HepG2 (cell line): ENCODE measurements around the gene RBBP8NL. TPM values are rescaled to one million over a fixed set of nuclear protein-coding genes. Genes with fewer than 3 reads are reported as not detected.

Experiments used
- CHD2 ChIP-seq: IDR thresholded peaks from 2 replicates; pipeline ENCODE4 v1.6.1; 2011; ENCODE audit warnings: low read depth, low read length, improper control_type of control experiment
- FOXK1 ChIP-seq: sonication (generic); formaldehyde crosslinking; IDR thresholded peaks from 2 replicates; pipeline ENCODE4 v1.4.0; 2020; ENCODE audit warnings: low read depth, missing genetic modification reagents, borderline replicate concordance
- KAT7 ChIP-seq: IDR thresholded peaks from 2 replicates; pipeline ENCODE4 v1.6.1; 2018; ENCODE audit warnings: borderline replicate concordance, missing compliant biosample characterization
- NFKB2 ChIP-seq: sonication (generic); formaldehyde crosslinking; IDR thresholded peaks from 2 replicates; pipeline ENCODE4 v1.4.0; 2020; ENCODE audit warnings: missing genetic modification reagents, borderline replicate concordance
- PITX1 ChIP-seq: sonication (generic); formaldehyde crosslinking; IDR thresholded peaks from 2 replicates; pipeline ENCODE4 v1.5.1; 2020; ENCODE audit warnings: mild to moderate bottlenecking, missing genetic modification reagents
- SRSF4 ChIP-seq: fragments of 200-400 bp; formaldehyde crosslinking; IDR thresholded peaks from one replicate; pipeline ENCODE4 v1.6.1; 2018; ENCODE audit warnings: mild to moderate bottlenecking, low read depth, low read length, moderate library complexity; ENCODE audit not compliant: poor library complexity, severe bottlenecking
- SUZ12 ChIP-seq: fragments of 150-350 bp; IDR thresholded peaks from 2 replicates; pipeline ENCODE4 v1.6.1; 2014; ENCODE audit warnings: low read depth, low read length
- TCF12 ChIP-seq, 2 experiments: fragments of 450-650 bp in 1 of 2; sonication (generic) in 1 of 2; formaldehyde crosslinking in 1 of 2; IDR thresholded peaks; 2 replicates each; pipeline versions ENCODE4 v1.6.1 to v1.8.0; 2017 to 2022; ENCODE audit warnings: antibody characterized with exemption in 1 of 2, mild to moderate bottlenecking in 1 of 2, missing genetic modification reagents in 1 of 2, moderate library complexity in 1 of 2
- TP53 ChIP-seq: sonication (generic); formaldehyde crosslinking; conservative IDR thresholded peaks from 2 replicates; pipeline ENCODE4 v1.4.0; 2020; ENCODE audit warnings: missing genetic modification reagents
- ZC3H13 ChIP-seq: sonication (generic); formaldehyde crosslinking; IDR thresholded peaks from 2 replicates; pipeline ENCODE4 v1.8.1; 2023; ENCODE audit warnings: mild to moderate bottlenecking, missing genetic modification reagents, moderate library complexity
- ZFP37 ChIP-seq: sonication (generic); formaldehyde crosslinking; IDR thresholded peaks from 2 replicates; pipeline ENCODE4 v1.4.0; 2020; ENCODE audit warnings: missing genetic modification reagents, borderline replicate concordance
- ZNF337 ChIP-seq: sonication (generic); formaldehyde crosslinking; IDR thresholded peaks from 2 replicates; pipeline ENCODE4 v1.5.1; 2020; ENCODE audit warnings: missing genetic modification reagents, low read depth, mild to moderate bottlenecking, borderline replicate concordance
- ZNF468 ChIP-seq: sonication (generic); formaldehyde crosslinking; IDR thresholded peaks from 2 replicates; pipeline ENCODE4 v1.8.0; 2022; ENCODE audit warnings: mild to moderate bottlenecking, moderate library complexity, missing genetic modification reagents
- ZNF749 ChIP-seq: sonication (generic); formaldehyde crosslinking; IDR thresholded peaks from 2 replicates; pipeline ENCODE4 v1.8.0; 2022; ENCODE audit warnings: mild to moderate bottlenecking, missing genetic modification reagents, moderate library complexity, borderline replicate concordance
- polyA plus RNA-seq, 8 experiments: library from polyadenylated mRNA; depleted of rRNA in 3 of 8; stranded (reverse) in 7 of 8; unstranded in 1 of 8; fragments of >200 nt; fragmentation: Illumina TruSeq in 4 of 8; extraction: Trizol in 4 of 8; gene quantifications; 2 replicates each; pipeline versions ENCODE4 v1.2.1 to v1.2.3, GENCODE V29; 2011 to 2016; ENCODE audit warnings: low read depth in 4 of 8, missing spikeins in 1 of 8, mixed read lengths in 1 of 8; ENCODE audit not compliant: insufficient read depth in 1 of 8
- total RNA-seq, 5 experiments: library from RNA; depleted of rRNA; stranded (reverse); fragments of >200 nt; fragmentation: Illumina TruSeq; extraction: Trizol; gene quantifications; 2 replicates each; pipeline ENCODE4 v1.2.3, GENCODE V29; 2016; ENCODE audit warnings: low read depth in 1 of 5
- TF ChIP-seq, protein P1 (sequence below): sonication (generic); formaldehyde crosslinking; IDR thresholded peaks from 2 replicates; pipeline ENCODE4 v1.5.0; 2020; ENCODE audit warnings: mild to moderate bottlenecking, missing genetic modification reagents
- TF ChIP-seq, protein P2 (sequence below): sonication (generic); formaldehyde crosslinking; IDR thresholded peaks from 2 replicates; pipeline ENCODE4 v1.4.0; 2020; ENCODE audit warnings: missing genetic modification reagents
- TF ChIP-seq, protein P3 (sequence below): sonication (generic); formaldehyde crosslinking; IDR thresholded peaks from 2 replicates; pipeline ENCODE4; 2020; ENCODE audit warnings: missing genetic modification reagents, mild to moderate bottlenecking, borderline replicate concordance

Gene RBBP8NL
- total and polyA plus RNA-seq, 2 of the 13 experiments (the other 11 are each of a cell fraction or from before 2014, with no cell fraction given): 0.69 to 0.86 TPM

DNA sequence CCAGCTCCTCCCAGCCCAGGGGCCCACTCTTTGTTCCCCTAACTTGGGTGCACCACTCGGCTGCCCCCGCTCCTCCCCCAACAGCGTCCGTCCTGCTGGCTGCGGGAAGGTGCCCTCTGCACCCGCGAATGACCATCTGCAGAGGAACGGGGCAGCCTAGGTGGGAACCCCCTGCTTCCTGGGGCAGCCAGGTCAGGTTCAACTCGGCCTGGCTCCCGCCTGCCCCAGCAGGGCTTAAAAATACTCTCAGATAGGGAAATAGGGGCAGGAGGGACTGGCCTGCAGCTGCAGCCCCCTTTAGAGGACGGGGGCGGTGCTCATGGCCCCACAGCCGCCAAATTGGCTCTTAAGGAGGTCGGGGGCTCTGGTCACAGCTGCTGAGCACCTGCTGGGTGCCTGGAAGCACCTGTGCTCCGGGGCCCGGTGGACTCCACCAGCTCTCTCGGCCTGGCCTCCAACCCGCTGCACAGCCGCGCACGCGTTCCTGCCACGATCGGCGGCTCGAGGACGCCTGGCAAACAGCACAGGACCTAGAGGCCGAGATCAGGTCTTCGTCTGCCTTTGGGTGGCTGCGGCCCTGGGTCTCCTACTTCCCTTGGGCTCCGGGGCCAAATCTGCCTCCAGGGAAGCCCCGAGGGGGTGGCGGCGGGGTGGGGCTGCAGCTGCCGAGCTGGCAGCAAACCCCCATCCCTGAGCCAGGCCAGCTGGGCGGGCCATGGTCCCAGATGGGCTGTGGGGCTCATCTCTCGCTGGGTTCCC, 59.5 kb downstream of the RBBP8NL start (continued):
- TF ChIP-seq, protein P1, sequence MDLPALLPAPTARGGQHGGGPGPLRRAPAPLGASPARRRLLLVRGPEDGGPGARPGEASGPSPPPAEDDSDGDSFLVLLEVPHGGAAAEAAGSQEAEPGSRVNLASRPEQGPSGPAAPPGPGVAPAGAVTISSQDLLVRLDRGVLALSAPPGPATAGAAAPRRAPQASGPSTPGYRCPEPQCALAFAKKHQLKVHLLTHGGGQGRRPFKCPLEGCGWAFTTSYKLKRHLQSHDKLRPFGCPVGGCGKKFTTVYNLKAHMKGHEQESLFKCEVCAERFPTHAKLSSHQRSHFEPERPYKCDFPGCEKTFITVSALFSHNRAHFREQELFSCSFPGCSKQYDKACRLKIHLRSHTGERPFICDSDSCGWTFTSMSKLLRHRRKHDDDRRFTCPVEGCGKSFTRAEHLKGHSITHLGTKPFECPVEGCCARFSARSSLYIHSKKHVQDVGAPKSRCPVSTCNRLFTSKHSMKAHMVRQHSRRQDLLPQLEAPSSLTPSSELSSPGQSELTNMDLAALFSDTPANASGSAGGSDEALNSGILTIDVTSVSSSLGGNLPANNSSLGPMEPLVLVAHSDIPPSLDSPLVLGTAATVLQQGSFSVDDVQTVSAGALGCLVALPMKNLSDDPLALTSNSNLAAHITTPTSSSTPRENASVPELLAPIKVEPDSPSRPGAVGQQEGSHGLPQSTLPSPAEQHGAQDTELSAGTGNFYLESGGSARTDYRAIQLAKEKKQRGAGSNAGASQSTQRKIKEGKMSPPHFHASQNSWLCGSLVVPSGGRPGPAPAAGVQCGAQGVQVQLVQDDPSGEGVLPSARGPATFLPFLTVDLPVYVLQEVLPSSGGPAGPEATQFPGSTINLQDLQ (CRISPR knock-in tag): 0 out of 2 replicates have a peak, but pooled peaks have one; percentile 74
- TF ChIP-seq ZNF749 (CRISPR knock-in tag): peak; percentile 94
- no peak for TF ChIP-seq SRSF4
- peak; percentile 96 for TF ChIP-seq ZNF468 (CRISPR knock-in tag)
- TF ChIP-seq ZC3H13 (CRISPR knock-in tag): peak; percentile 83
- no peak for TF ChIP-seq TCF12 (IDR thresholded peaks at IDR 0.05)
- TF ChIP-seq TCF12 (CRISPR knock-in tag; IDR thresholded peaks at IDR 0.05): no peak
- TF ChIP-seq, protein P2, sequence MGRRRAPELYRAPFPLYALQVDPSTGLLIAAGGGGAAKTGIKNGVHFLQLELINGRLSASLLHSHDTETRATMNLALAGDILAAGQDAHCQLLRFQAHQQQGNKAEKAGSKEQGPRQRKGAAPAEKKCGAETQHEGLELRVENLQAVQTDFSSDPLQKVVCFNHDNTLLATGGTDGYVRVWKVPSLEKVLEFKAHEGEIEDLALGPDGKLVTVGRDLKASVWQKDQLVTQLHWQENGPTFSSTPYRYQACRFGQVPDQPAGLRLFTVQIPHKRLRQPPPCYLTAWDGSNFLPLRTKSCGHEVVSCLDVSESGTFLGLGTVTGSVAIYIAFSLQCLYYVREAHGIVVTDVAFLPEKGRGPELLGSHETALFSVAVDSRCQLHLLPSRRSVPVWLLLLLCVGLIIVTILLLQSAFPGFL (CRISPR knock-in tag): no peak; the same call in 1 of the 2 replicates
- peak; percentile 40 for TF ChIP-seq KAT7 (CRISPR knock-in tag)
- peak; percentile 44; the same call in 1 of the 2 replicates for TF ChIP-seq ZNF337 (CRISPR knock-in tag)
- TF ChIP-seq SUZ12: no peak
- TF ChIP-seq ZFP37 (CRISPR knock-in tag): peak; percentile 85; the same call in 1 of the 2 replicates
- TF ChIP-seq TP53 (CRISPR knock-in tag): no peak
- TF ChIP-seq PITX1 (CRISPR knock-in tag): peak; percentile 62; the same call in 1 of the 2 replicates
- TF ChIP-seq NFKB2 (CRISPR knock-in tag): peak; percentile 65; the same call in 1 of the 2 replicates
- TF ChIP-seq, protein P3, sequence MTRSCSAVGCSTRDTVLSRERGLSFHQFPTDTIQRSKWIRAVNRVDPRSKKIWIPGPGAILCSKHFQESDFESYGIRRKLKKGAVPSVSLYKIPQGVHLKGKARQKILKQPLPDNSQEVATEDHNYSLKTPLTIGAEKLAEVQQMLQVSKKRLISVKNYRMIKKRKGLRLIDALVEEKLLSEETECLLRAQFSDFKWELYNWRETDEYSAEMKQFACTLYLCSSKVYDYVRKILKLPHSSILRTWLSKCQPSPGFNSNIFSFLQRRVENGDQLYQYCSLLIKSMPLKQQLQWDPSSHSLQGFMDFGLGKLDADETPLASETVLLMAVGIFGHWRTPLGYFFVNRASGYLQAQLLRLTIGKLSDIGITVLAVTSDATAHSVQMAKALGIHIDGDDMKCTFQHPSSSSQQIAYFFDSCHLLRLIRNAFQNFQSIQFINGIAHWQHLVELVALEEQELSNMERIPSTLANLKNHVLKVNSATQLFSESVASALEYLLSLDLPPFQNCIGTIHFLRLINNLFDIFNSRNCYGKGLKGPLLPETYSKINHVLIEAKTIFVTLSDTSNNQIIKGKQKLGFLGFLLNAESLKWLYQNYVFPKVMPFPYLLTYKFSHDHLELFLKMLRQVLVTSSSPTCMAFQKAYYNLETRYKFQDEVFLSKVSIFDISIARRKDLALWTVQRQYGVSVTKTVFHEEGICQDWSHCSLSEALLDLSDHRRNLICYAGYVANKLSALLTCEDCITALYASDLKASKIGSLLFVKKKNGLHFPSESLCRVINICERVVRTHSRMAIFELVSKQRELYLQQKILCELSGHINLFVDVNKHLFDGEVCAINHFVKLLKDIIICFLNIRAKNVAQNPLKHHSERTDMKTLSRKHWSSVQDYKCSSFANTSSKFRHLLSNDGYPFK (CRISPR knock-in tag): peak; percentile 78
- 0 out of 2 replicates have a peak, but pooled peaks have one; percentile 41 for TF ChIP-seq FOXK1 (CRISPR knock-in tag)
- TF ChIP-seq CHD2: no peak
